ENCODE results near the gene CRYBA2.

CRYBA2 gene

GRCh38 chr2:218982586-218983262, 10.5 kb downstream of the CRYBA2 start:
- DNase-seq (ENCODE audit: low read depth), result no peak
- H3K4me3 ChIP-seq (ENCODE audit: low read length), result no peak overlapping the region
- TF ChIP-seq CTCF (conservative IDR thresholded peaks at IDR 0.05; ENCODE audit: low read depth, low read length), result no peak

- TF ChIP-seq CTCF (conservative IDR thresholded peaks at IDR 0.05; ENCODE audit: low read depth, low read length), result no peak
- no peak overlapping the region for H3K4me3 ChIP-seq (ENCODE audit: low read length)
- no peak for DNase-seq (ENCODE audit: low read depth)
These were observed 11.2 kb downstream of the CRYBA2 start for GRCh38 chr2:218981881-218982585.

GRCh38 chr2:218981390-218981880, 11.8 kb downstream of the CRYBA2 start:
- H3K4me3 ChIP-seq (ENCODE audit: low read length), result no peak overlapping the region
- TF ChIP-seq CTCF (conservative IDR thresholded peaks at IDR 0.05; ENCODE audit: low read depth, low read length), result peak; percentile 7
- no peak for DNase-seq (ENCODE audit: low read depth)

- H3K4me3 ChIP-seq (ENCODE audit: low read length), result no peak overlapping the region
- DNase-seq (ENCODE audit: low read depth), result no peak
These were observed 12.4 kb downstream of the CRYBA2 start for GRCh38 chr2:218980735-218981389.

GRCh38 chr2:218979846-218980734, 13.1 kb downstream of the CRYBA2 start:
- no peak for DNase-seq (ENCODE audit: low read depth)
- H3K4me3 ChIP-seq (ENCODE audit: low read length), result peak overlapping the region; percentile 20

More at GRCh38 chr2:218980735-218981389, 12.4 kb downstream of the CRYBA2 start:
- peak; percentile 6 for TF ChIP-seq CTCF (conservative IDR thresholded peaks at IDR 0.05; ENCODE audit: low read depth, low read length)

More at GRCh38 chr2:218979846-218980734, 13.1 kb downstream of the CRYBA2 start:
- TF ChIP-seq CTCF (conservative IDR thresholded peaks at IDR 0.05; ENCODE audit: low read depth, low read length), result peak; percentile 88
